ENCODE data around the gene MIF.

- TF ChIP-seq CTCF (IDR thresholded peaks at IDR 0.05) (no peak), POLR2A (IDR thresholded peaks at IDR 0.05) (no peak)
These were observed 16.0 kb upstream of the MIF start for GRCh38 chr22:23878219-23878618.
